ENCODE results near the gene PLEKHF1. TPM values are rescaled to one million over a fixed set of nuclear protein-coding genes. Genes with fewer than 3 reads are reported as not detected.
A peak's percentile ranks its signal among the peaks of the same experiment; 100 is the strongest.

The PLEKHF1 gene
- total RNA-seq, 1 donor from 2014 or later = 10.4 TPM

DNA sequence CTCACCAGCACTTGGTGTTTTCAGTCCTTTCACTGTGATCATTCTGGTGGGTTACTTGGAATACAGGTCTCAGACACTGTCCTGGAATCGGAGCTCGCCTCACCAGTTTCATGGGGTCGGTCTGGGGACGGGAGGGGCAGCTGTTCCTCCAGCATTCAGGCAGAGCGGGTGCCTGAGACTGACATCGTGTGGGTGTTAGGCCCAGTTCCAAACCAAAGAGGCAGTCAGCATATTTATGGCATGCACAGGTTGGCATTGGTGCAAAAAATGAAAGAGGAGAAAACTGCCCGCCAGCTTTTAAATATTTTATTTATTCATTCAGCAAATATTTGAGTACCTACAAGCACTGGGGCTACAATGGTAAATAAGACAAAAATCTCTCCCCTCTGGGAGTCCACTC, 20.1 kb downstream of the PLEKHF1 start:
- DNase-seq (ENCODE audit: low read depth) = no peak

DNA sequence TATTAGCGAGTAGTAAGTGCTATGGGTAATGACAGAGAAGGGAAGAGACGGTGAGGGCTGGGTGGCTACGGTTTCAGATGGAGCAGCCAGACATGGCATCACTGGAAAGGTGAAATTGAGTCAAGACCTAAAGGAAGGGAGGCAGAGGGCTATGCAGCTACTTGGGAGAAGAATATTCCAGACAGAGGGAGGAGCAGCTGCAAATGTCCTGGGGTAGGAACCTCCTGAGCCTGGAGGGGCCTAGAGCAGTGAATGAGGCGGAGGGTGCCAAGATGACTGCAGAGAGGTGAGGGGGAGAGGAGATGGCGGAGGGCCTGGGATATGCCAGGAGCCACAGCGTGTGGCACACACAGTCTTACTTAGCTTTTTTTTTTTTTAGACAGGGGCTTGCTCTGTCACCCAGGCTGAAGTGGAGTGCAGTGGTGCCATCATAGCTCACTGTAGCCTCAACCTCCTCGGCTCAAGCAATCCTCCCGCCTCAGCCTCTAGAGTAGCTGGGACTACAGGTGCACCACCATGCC, 21.1 kb downstream of the PLEKHF1 start:
- TF ChIP-seq, protein P1, sequence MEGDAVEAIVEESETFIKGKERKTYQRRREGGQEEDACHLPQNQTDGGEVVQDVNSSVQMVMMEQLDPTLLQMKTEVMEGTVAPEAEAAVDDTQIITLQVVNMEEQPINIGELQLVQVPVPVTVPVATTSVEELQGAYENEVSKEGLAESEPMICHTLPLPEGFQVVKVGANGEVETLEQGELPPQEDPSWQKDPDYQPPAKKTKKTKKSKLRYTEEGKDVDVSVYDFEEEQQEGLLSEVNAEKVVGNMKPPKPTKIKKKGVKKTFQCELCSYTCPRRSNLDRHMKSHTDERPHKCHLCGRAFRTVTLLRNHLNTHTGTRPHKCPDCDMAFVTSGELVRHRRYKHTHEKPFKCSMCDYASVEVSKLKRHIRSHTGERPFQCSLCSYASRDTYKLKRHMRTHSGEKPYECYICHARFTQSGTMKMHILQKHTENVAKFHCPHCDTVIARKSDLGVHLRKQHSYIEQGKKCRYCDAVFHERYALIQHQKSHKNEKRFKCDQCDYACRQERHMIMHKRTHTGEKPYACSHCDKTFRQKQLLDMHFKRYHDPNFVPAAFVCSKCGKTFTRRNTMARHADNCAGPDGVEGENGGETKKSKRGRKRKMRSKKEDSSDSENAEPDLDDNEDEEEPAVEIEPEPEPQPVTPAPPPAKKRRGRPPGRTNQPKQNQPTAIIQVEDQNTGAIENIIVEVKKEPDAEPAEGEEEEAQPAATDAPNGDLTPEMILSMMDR (conservative IDR thresholded peaks at IDR 0.05; ENCODE audit: low read depth, low read length) = no peak
- DNase-seq (ENCODE audit: low read depth) = no peak
- no peak overlapping the region for H3K4me3 ChIP-seq (ENCODE audit: low read depth, low read length)

More for the DNA sequence above, 20.1 kb downstream of the PLEKHF1 start:
- no peak overlapping the region for H3K4me3 ChIP-seq (ENCODE audit: low read depth, low read length)
- TF ChIP-seq, protein P1 (conservative IDR thresholded peaks at IDR 0.05; ENCODE audit: low read depth, low read length) = no peak

DNA sequence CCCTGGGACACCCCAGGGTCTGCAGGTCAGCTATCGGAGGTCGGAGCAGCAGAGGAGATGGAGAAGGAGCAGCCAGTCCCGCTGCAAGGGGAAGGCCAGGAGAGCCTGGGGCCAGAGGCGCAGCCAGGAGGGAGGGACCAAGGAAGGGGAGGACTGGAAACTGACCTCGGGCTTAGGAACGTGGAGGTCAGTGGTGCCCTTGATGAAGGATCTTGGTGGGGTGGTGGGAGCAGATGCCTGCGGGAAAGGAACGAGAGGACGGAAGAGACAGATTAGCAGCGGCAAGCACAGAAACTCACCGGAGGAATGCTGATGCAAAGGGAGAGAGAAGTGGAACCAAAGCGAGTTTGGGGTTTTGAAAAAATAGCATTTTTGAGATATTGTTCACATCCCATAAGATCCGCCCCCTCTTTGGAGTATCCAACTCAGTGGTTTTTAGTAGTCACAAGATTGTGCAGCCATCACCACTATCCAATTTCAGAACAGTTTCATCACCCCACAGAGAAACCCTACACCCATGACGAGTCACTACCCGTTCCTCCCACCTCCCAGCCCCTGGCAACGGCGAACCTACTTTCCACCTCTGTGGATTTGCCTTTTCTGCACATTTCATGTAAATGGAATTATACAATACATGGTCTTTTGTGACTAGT, 22.1 kb downstream of the PLEKHF1 start:
- no peak for DNase-seq (ENCODE audit: low read depth)
- TF ChIP-seq, protein P1 (conservative IDR thresholded peaks at IDR 0.05; ENCODE audit: low read depth, low read length) = no peak
- H3K4me3 ChIP-seq (ENCODE audit: low read depth, low read length) = no peak overlapping the region

DNA sequence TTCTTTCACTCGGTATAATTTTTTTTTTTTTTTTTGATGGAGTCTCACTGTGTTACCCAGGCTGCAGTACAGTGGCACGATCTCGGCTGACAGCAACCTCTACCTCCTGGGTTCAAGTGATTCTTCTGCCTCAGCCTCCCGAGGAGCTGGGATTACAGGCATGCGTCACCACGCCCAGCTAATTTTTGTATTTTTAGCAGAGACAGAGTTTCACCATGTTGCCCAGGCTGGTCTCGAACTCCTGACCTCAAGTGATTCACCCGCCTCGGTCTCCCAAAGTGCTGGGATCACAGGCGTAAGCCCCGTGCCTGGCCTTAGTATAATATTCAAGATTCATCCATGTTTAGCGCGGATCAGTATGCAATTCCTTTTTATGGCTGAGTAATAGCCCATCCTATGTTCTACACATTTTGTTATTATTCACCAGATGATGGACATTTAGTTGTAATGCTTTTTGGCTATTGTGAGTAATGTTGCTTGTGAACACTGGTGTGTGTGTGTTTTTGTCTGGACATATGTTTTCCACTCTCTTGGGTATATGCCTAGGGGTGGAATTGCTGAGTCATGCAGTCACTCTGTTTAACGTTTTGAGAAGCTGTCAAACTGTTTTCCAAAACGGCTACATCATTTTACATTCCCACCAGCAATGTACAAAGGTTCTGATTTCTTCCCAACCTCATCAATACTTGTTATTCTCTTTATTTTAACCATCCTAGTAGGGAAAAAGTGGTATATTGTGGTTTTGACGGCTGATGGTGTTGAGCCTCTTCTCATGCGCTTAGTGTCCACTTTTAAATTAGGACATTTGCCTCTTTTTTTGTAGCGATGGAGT, 22.9 kb downstream of the PLEKHF1 start:
- TF ChIP-seq, protein P1 (conservative IDR thresholded peaks at IDR 0.05; ENCODE audit: low read depth, low read length) = no peak
- H3K4me3 ChIP-seq (ENCODE audit: low read depth, low read length) = no peak overlapping the region
- DNase-seq (ENCODE audit: low read depth) = no peak

DNA sequence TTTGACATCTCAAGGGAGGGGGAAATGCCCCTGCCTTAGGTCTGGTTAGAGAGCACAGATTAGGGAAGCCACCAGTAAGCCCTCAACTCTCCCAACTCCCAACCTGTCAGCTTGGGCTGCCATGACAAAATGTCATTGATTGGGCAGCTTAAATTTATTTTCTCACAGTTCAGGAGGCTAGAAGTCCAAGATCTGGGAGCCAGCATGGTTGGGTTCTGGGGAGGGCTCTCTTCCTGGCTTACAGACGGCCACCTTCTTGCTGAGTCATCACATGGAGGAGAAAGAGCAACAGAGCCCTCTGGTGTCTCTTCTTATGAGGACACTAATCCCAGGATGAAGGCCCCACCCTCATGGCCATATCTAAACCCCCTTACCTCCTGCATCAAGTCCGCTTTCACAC, 25.6 kb downstream of the PLEKHF1 start:
- no peak overlapping the region for H3K4me3 ChIP-seq (ENCODE audit: low read depth, low read length)
- TF ChIP-seq, protein P1 (conservative IDR thresholded peaks at IDR 0.05; ENCODE audit: low read depth, low read length) = peak; percentile 38
- no peak for DNase-seq (ENCODE audit: low read depth)

DNA sequence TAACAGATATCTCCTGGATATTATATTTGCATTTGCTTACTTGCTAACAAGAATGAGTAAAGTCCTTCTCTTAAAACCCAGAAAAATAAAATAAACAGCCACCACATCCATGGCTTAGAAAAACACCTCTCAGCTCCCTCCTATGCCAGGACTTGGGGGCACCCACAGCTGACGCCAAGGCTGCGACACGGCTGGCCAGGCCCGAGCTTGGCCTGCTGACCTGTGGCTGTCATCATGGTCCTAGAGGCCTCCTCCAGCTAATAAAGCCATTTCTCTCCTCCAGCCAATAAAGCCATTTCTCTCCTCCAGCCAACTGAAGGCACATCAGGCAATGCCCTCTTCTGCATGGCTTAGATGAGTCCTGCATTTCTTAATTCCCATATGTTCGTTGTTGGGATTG, 28.9 kb downstream of the PLEKHF1 start:
- DNase-seq (ENCODE audit: low read depth) = no peak
- H3K4me3 ChIP-seq (ENCODE audit: low read depth, low read length) = no peak overlapping the region
- TF ChIP-seq, protein P1 (conservative IDR thresholded peaks at IDR 0.05; ENCODE audit: low read depth, low read length) = no peak

Data from epithelial cell of proximal tubule (primary cell).